ENCODE measurements around the gene TEX22.

- no peak for TF ChIP-seq POLR2AphosphoS5 (IDR thresholded peaks at IDR 0.05)
- no peak for TF ChIP-seq POLR2A (IDR thresholded peaks at IDR 0.05)
These were observed 12.5 kb upstream of the TEX22 start for GRCh38 chr14:105385698-105386365.
